GM21619 (cell line): ENCODE data around the gene CYP1A2.
"Not testable (repeated sequence)": the region's sequence is repeated elsewhere in the genome, so short reads cannot be mapped to it uniquely, and the experiment has no call there.

Experiments
- ATAC-seq: cut with Tn5 transposase; IDR thresholded peaks from one replicate; pipeline ENCODE4 v1.9.1; 2021; ENCODE audit not compliant: unreplicated experiment

Gene CYP1A2

GRCh38 chr15:74735305-74735704 is 13.3 kb upstream of the CYP1A2 start:
- ATAC-seq = no peak

GRCh38 chr15:74738239-74738638 is 10.4 kb upstream of the CYP1A2 start:
- ATAC-seq = not testable (repeated sequence)

- no peak for ATAC-seq
Measured at GRCh38 chr15:74742422-74742821, 6.2 kb upstream of the CYP1A2 start.

- ATAC-seq = no peak
Measured at GRCh38 chr15:74746389-74746788, 2.3 kb upstream of the CYP1A2 start.

GRCh38 chr15:74749832-74750231 is 1.2 kb downstream of the CYP1A2 start:
- no peak for ATAC-seq

- no peak for ATAC-seq
Measured at GRCh38 chr15:74750751-74751150, 2.1 kb downstream of the CYP1A2 start.

- ATAC-seq = no peak
Measured at GRCh38 chr15:74752011-74752410, 3.4 kb downstream of the CYP1A2 start.

GRCh38 chr15:74752531-74752930 is 3.9 kb downstream of the CYP1A2 start:
- ATAC-seq = no peak

GRCh38 chr15:74754593-74755215 is 6.1 kb downstream of the CYP1A2 start:
- ATAC-seq = no peak

GRCh38 chr15:74758736-74759135 is 10.1 kb downstream of the CYP1A2 start:
- ATAC-seq = no peak

- no peak for ATAC-seq
Measured at GRCh38 chr15:74762791-74763150, 14.1 kb downstream of the CYP1A2 start.

- no peak for ATAC-seq
Measured at GRCh38 chr15:74763416-74763815, 14.8 kb downstream of the CYP1A2 start.

- no peak for ATAC-seq
Measured at GRCh38 chr15:74767167-74768098, 18.8 kb downstream of the CYP1A2 start.

- no peak for ATAC-seq
Measured at GRCh38 chr15:74768099-74768770, 19.6 kb downstream of the CYP1A2 start.

- no peak for ATAC-seq
Measured at GRCh38 chr15:74768771-74769342, 20.2 kb downstream of the CYP1A2 start.

- no peak for ATAC-seq
Measured at GRCh38 chr15:74769463-74770025, 20.9 kb downstream of the CYP1A2 start.

- ATAC-seq = no peak
Measured at GRCh38 chr15:74770211-74770903, 21.7 kb downstream of the CYP1A2 start.

GRCh38 chr15:74773329-74773728 is 24.7 kb downstream of the CYP1A2 start:
- ATAC-seq = no peak

GRCh38 chr15:74773731-74774252 is 25.1 kb downstream of the CYP1A2 start:
- ATAC-seq = no peak

- no peak for ATAC-seq
Measured at GRCh38 chr15:74775132-74775562, 26.5 kb downstream of the CYP1A2 start.
